IMR-90 (cell line): Measurements from ENCODE around the gene TLCD5. TPM values are rescaled to one million over a fixed set of nuclear protein-coding genes. Genes with fewer than 3 reads are reported as not detected.

Experiments used
- ATAC-seq: fragments of 200-7000 bp; cut with Tn5 transposase; 2 replicates; pipeline ENCODE4 v1.9.1; 2020; ENCODE audit warnings: low read depth, mild to moderate bottlenecking, moderate library complexity
- BruUV-seq: library from RNA; stranded (reverse); fragments of 400-500 nt; replicated peaks from 2 replicates; lab custom pipeline; 2021; lab: Mats Ljungman, UMichigan
- CTCF ChIA-PET: fragments of 300-600 bp; formaldehyde crosslinking; extraction: SDS; loops from one replicate; lab custom pipeline; 2021; ENCODE audit warnings: antibody characterized with exemption; lab: Yijun Ruan, JAX
- POLR2A ChIA-PET: fragments of 300-600 bp; sonication (Branson Sonifier 250); formaldehyde crosslinking; loops from one replicate; lab custom pipeline; 2022; ENCODE audit warnings: antibody characterized with exemption; ENCODE audit not compliant: unreplicated experiment; lab: Charles Lee
- DNase-seq: peaks from one replicate; pipeline ENCODE4 v3.0.0; 2013
- H2AFZ ChIP-seq: replicated peaks from 2 replicates; pipeline ENCODE3; 2013; ENCODE audit warnings: low read length, mild to moderate bottlenecking; ENCODE audit not compliant: poor library complexity
- H2AK5ac ChIP-seq: 2 replicates; pipeline ENCODE4 v1.6.1; 2013; ENCODE audit warnings: low read depth, low read length, inconsistent platforms
- H2AK9ac ChIP-seq: replicated peaks from 2 replicates; pipeline ENCODE3; 2013; ENCODE audit warnings: mild to moderate bottlenecking, low read depth, low read length, moderate library complexity; ENCODE audit not compliant: poor library complexity
- H2BK120ac ChIP-seq: 2 replicates; pipeline ENCODE4 v1.6.1; 2013; ENCODE audit warnings: low read depth, low read length, inconsistent platforms
- H2BK15ac ChIP-seq: 3 replicates; pipeline ENCODE4 v1.6.1; 2013; ENCODE audit warnings: low read depth, low read length, inconsistent platforms
- H2BK20ac ChIP-seq: 2 replicates; pipeline ENCODE4 v1.6.1; 2013; ENCODE audit warnings: low read depth, mild to moderate bottlenecking, inconsistent platforms, low read length, moderate library complexity
- H2BK5ac ChIP-seq: 2 replicates; pipeline ENCODE4 v1.6.1; 2013; ENCODE audit warnings: mild to moderate bottlenecking, low read depth, low read length, inconsistent platforms; ENCODE audit not compliant: poor library complexity, severe bottlenecking
- H3K14ac ChIP-seq: replicated peaks from 2 replicates; pipeline ENCODE4 v1.6.1; 2013; ENCODE audit warnings: low read depth, low read length, inconsistent platforms
- H3K18ac ChIP-seq: 2 replicates; pipeline ENCODE4 v1.6.1; 2013; ENCODE audit warnings: low read depth, low read length, control low read depth
- H3K23ac ChIP-seq: 2 replicates; pipeline ENCODE4 v1.6.1; 2013; ENCODE audit warnings: low read depth, low read length, inconsistent platforms
- H3K27ac ChIP-seq: 2 replicates; pipeline ENCODE4 v1.5.1; 2013; ENCODE audit warnings: mild to moderate bottlenecking, control low read depth, low read length; ENCODE audit not compliant: insufficient read depth
- H3K27me3 ChIP-seq: 2 replicates; pipeline ENCODE4 v1.6.1; 2013; ENCODE audit warnings: low read length; ENCODE audit not compliant: control insufficient read depth, insufficient read depth
- H3K36me3 ChIP-seq: 2 replicates; pipeline ENCODE4 v1.6.1; 2013; ENCODE audit warnings: low read length, mixed read lengths; ENCODE audit not compliant: control insufficient read depth, insufficient read depth
- H3K4ac ChIP-seq: 2 replicates; pipeline ENCODE4 v1.6.1; 2013; ENCODE audit warnings: low read depth, low read length, inconsistent platforms
- H3K4me1 ChIP-seq: 2 replicates; pipeline ENCODE4 v1.6.1; 2013; ENCODE audit warnings: low read length, mixed read lengths; ENCODE audit not compliant: control insufficient read depth, insufficient read depth
- H3K4me2 ChIP-seq: 2 replicates; pipeline ENCODE4 v1.6.1; 2013; ENCODE audit warnings: low read depth, mild to moderate bottlenecking, control low read depth, low read length, moderate library complexity
- H3K4me3 ChIP-seq: 2 replicates; pipeline ENCODE4 v1.5.1; 2013; ENCODE audit warnings: low read depth, mild to moderate bottlenecking, control low read depth, low read length, moderate library complexity; ENCODE audit not compliant: insufficient read depth
- H3K56ac ChIP-seq: 2 replicates; pipeline ENCODE4 v1.6.1; 2013; ENCODE audit warnings: low read length, inconsistent platforms; ENCODE audit not compliant: insufficient read depth; ENCODE audit errors: extremely low read depth
- H3K79me1 ChIP-seq, 2 experiments: 2 replicates each; pipeline ENCODE4 v1.6.1; 2013; ENCODE audit warnings: low read length in 2 of 2, inconsistent platforms in 1 of 2, low read depth in 1 of 2
- H3K9ac ChIP-seq: 2 replicates; pipeline ENCODE4 v1.6.1; 2013; ENCODE audit warnings: low read depth, low read length, control low read depth
- H3K9me1 ChIP-seq: 2 replicates; pipeline ENCODE4 v1.6.1; 2013; ENCODE audit warnings: low read length, inconsistent platforms; ENCODE audit not compliant: insufficient read depth
- H3K9me3 ChIP-seq: 2 replicates; pipeline ENCODE4 v1.6.1; 2013; ENCODE audit warnings: low read length; ENCODE audit not compliant: control insufficient read depth, insufficient read depth
- H4K20me1 ChIP-seq: 2 replicates; pipeline ENCODE4 v1.6.1; 2013; ENCODE audit warnings: low read length, inconsistent platforms; ENCODE audit not compliant: insufficient read depth
- H4K5ac ChIP-seq: 2 replicates; pipeline ENCODE4 v1.6.1; 2013; ENCODE audit warnings: mild to moderate bottlenecking, low read depth, low read length, control low read depth
- H4K8ac ChIP-seq, 2 experiments: 2 replicates each; pipeline ENCODE4 v1.6.1; 2013; ENCODE audit warnings: low read depth in 2 of 2, low read length in 2 of 2, control low read depth in 1 of 2, inconsistent platforms in 1 of 2
- H4K91ac ChIP-seq: 2 replicates; pipeline ENCODE4 v1.6.1; 2013; ENCODE audit warnings: low read depth, low read length, inconsistent platforms; ENCODE audit not compliant: insufficient read depth
- CEBPB ChIP-seq: IDR thresholded peaks from 2 replicates; pipeline ENCODE4 v1.6.1; 2012; ENCODE audit warnings: low read depth, low read length, improper control_type of control experiment
- CHD1 ChIP-seq: IDR thresholded peaks from 2 replicates; pipeline ENCODE4 v1.6.1; 2012; ENCODE audit warnings: low read depth, low read length, improper control_type of control experiment
- CTCF ChIP-seq: conservative IDR thresholded peaks from 2 replicates; pipeline ENCODE4 v1.5.1; 2012; ENCODE audit warnings: mild to moderate bottlenecking, low read depth, low read length, improper control_type of control experiment
- ELK1 ChIP-seq: fragments of 150-350 bp; IDR thresholded peaks from 2 replicates; pipeline ENCODE4 v1.6.1; 2016; ENCODE audit warnings: low read depth, mild to moderate bottlenecking, low read length, moderate library complexity, borderline replicate concordance
- FOS ChIP-seq: fragments of 150-350 bp; IDR thresholded peaks from 2 replicates; pipeline ENCODE4 v1.6.1; 2016; ENCODE audit warnings: low read depth, low read length
- MAZ ChIP-seq: IDR thresholded peaks from 2 replicates; pipeline ENCODE4 v1.6.1; 2012; ENCODE audit warnings: low read depth, mild to moderate bottlenecking, low read length, improper control_type of control experiment, moderate library complexity, borderline replicate concordance
- NFE2L2 ChIP-seq: fragments of 150-350 bp; IDR thresholded peaks from 2 replicates; pipeline ENCODE4 v1.6.1; 2016; ENCODE audit warnings: low read depth, mild to moderate bottlenecking, low read length
- POLR2A ChIP-seq: IDR thresholded peaks from 2 replicates; pipeline ENCODE4 v1.6.1; 2012; ENCODE audit warnings: mild to moderate bottlenecking, low read depth, low read length
- RAD21 ChIP-seq: IDR thresholded peaks from 2 replicates; pipeline ENCODE4 v1.6.1; 2012; ENCODE audit warnings: low read length, improper control_type of control experiment
- RFX5 ChIP-seq: IDR thresholded peaks from 2 replicates; pipeline ENCODE4 v1.8.0; 2012; ENCODE audit warnings: low read depth, mild to moderate bottlenecking, low read length, moderate library complexity
- USF2 ChIP-seq: fragments of 150-350 bp; IDR thresholded peaks from 2 replicates; pipeline ENCODE4 v1.6.1; 2017; ENCODE audit warnings: mild to moderate bottlenecking, antibody characterized with exemption, low read length, low read depth
- dilution Hi-C: fragments of 300-500 bp; cut with HindIII; formaldehyde crosslinking; loops from one replicate; pipeline ENCODE4 v1.14.3; 2018; ENCODE audit warnings: low sequenced_read_pairs; ENCODE audit not compliant: unreplicated experiment
- in situ Hi-C: fragments of 300-500 bp; cut with MboI; formaldehyde crosslinking; loops from 3 replicates; pipeline ENCODE4 v1.14.3; 2019; ENCODE audit warnings: low sequenced_read_pairs, inconsistent platforms, mixed read lengths
- intact Hi-C: fragments of 100-400 bp; cut with micrococcal nuclease; formaldehyde crosslinking; loops from 2 replicates; pipeline ENCODE4 v1.10.0; 2022
- polyA plus RNA-seq, 3 experiments: library from polyadenylated mRNA; depleted of rRNA; stranded (reverse); fragments of >200 nt; gene quantifications; 2 replicates each; pipeline ENCODE4 v1.2.3, GENCODE V29; 2012; ENCODE audit warnings: low replicate concordance in 1 of 3
- total RNA-seq: library from RNA; depleted of rRNA; stranded (reverse); fragments of >200 nt; gene quantifications from 2 replicates; pipeline ENCODE4 v1.2.3, GENCODE V29; 2012

Gene TLCD5
- total and polyA plus RNA-seq, 2 of the 4 experiments (the other 2 are of a cell fraction) = 9.5 to 11.5 TPM

- no peak overlapping the region for H3K56ac ChIP-seq
- no peaks in the 10 kb centered on the region for H3K9me3 ChIP-seq
- H3K27me3 ChIP-seq = no peaks in the 10 kb centered on the region
- no peak for TF ChIP-seq FOS
- TF ChIP-seq MAZ = no peak
- no peak for TF ChIP-seq RFX5
- TF ChIP-seq POLR2A = no peak
- no peak for TF ChIP-seq NFE2L2
- no peak for TF ChIP-seq CTCF
- no peak for TF ChIP-seq CHD1
- TF ChIP-seq CEBPB = no peak
- TF ChIP-seq USF2 = no peak
- TF ChIP-seq ELK1 = no peak
- no peak for TF ChIP-seq RAD21
- no peak overlapping the region for H2AK9ac ChIP-seq
- H2AK5ac ChIP-seq = no peak overlapping the region
- dilution Hi-C loops (no loop called here), intact Hi-C loops (no loop called here), in situ Hi-C loops (no loop called here)
- H3K4me2 ChIP-seq = no peak overlapping the region
- H2BK20ac ChIP-seq = no peak overlapping the region
- peaks cover 3 to 66% of the 10 kb centered on the region in 2 experiments for H3K79me1 ChIP-seq
- no peak overlapping the region for H3K4ac ChIP-seq
- no peak overlapping the region for H2AFZ ChIP-seq
- POLR2A ChIA-PET = no interaction called here
- DNase-seq (no peak), ATAC-seq (no peak)
- no peak overlapping the region for H4K91ac ChIP-seq
- H3K9ac ChIP-seq = no peak overlapping the region
- peaks cover 88% of the 10 kb centered on the region for H4K20me1 ChIP-seq
- peaks cover 18% of the 10 kb centered on the region for H3K4me1 ChIP-seq
- H3K4me3 ChIP-seq = no peak overlapping the region
- CTCF ChIA-PET = no interaction called here
- BruUV-seq = no TSS peak
- no peak overlapping the region for H3K23ac ChIP-seq
- peaks cover 3% of the 10 kb centered on the region; the same call in 1 of the 2 replicates for H3K36me3 ChIP-seq
- no peak overlapping the region for H2BK15ac ChIP-seq
- no peak overlapping the region for H2BK120ac ChIP-seq
- peaks cover 22% of the 10 kb centered on the region for H3K9me1 ChIP-seq
- H4K8ac ChIP-seq = no peak overlapping the region
- H2BK5ac ChIP-seq = no peak overlapping the region
- H3K18ac ChIP-seq = no peak overlapping the region
- no peak overlapping the region for H3K27ac ChIP-seq
- H4K5ac ChIP-seq = no peak overlapping the region
- H3K14ac ChIP-seq = no peak overlapping the region
These were observed 25.5 kb downstream of the TLCD5 start for GRCh38 chr11:120350637-120351036.
